OCI-M2 (cell line): ENCODE results near the gene CRTAC1.

Experiments
- DNase-seq: peaks from one replicate; lab custom pipeline; 2025; ENCODE audit not compliant: unreplicated experiment; lab: John Stamatoyannopoulos, UW

Gene CRTAC1

GRCh38 chr10:97924678-97925077 is 105.7 kb downstream of the CRTAC1 start:
- no peak for DNase-seq

- no peak for DNase-seq
These were observed 106.9 kb downstream of the CRTAC1 start for GRCh38 chr10:97923476-97923875.

GRCh38 chr10:97923057-97923456 is 107.4 kb downstream of the CRTAC1 start:
- no peak for DNase-seq

- no peak for DNase-seq
These were observed 108.2 kb downstream of the CRTAC1 start for GRCh38 chr10:97922022-97922758.

- DNase-seq: no peak
These were observed 108.8 kb downstream of the CRTAC1 start for GRCh38 chr10:97921581-97922021.

GRCh38 chr10:97920865-97921264 is 109.6 kb downstream of the CRTAC1 start:
- no peak for DNase-seq

- DNase-seq: no peak
These were observed 111.4 kb downstream of the CRTAC1 start for GRCh38 chr10:97919012-97919411.

- no peak for DNase-seq
These were observed 113.8 kb downstream of the CRTAC1 start for GRCh38 chr10:97916586-97916985.

GRCh38 chr10:97915346-97916131 is 114.9 kb downstream of the CRTAC1 start:
- DNase-seq: no peak

- DNase-seq: no peak
These were observed 115.6 kb downstream of the CRTAC1 start for GRCh38 chr10:97914837-97915211.

GRCh38 chr10:97914171-97914836 is 116.1 kb downstream of the CRTAC1 start:
- DNase-seq: no peak

- DNase-seq: no peak
These were observed 116.8 kb downstream of the CRTAC1 start for GRCh38 chr10:97913614-97914013.

- no peak for DNase-seq
These were observed 117.2 kb downstream of the CRTAC1 start for GRCh38 chr10:97913193-97913592.

- DNase-seq: no peak
These were observed 119.2 kb downstream of the CRTAC1 start for GRCh38 chr10:97911217-97911616.

GRCh38 chr10:97910661-97911060 is 119.8 kb downstream of the CRTAC1 start:
- no peak for DNase-seq

GRCh38 chr10:97907830-97908229 is 122.6 kb downstream of the CRTAC1 start:
- no peak for DNase-seq

- no peak for DNase-seq
These were observed 123.2 kb downstream of the CRTAC1 start for GRCh38 chr10:97907211-97907610.

- DNase-seq: no peak
These were observed 125.1 kb downstream of the CRTAC1 start for GRCh38 chr10:97905276-97905675.

- DNase-seq: no peak
These were observed 125.8 kb downstream of the CRTAC1 start for GRCh38 chr10:97904576-97904975.

- no peak for DNase-seq
These were observed 126.4 kb downstream of the CRTAC1 start for GRCh38 chr10:97904018-97904381.

GRCh38 chr10:97903128-97904017 is 127.0 kb downstream of the CRTAC1 start:
- no peak for DNase-seq
